LNCAP (cell line): ENCODE measurements around the gene TMOD1.

Source experiments
- CTCF ChIP-seq: fragments of 450-650 bp; IDR thresholded peaks from 2 replicates; pipeline ENCODE4 v1.5.1; 2017; ENCODE audit warnings: mild to moderate bottlenecking

The TMOD1 gene

GRCh38 chr9:97487107-97487506 lies 14.4 kb upstream of the TMOD1 start:
- peak; percentile 56 for TF ChIP-seq CTCF

- no peak for TF ChIP-seq CTCF
These were observed 13.6 kb upstream of the TMOD1 start for GRCh38 chr9:97487861-97488260.

GRCh38 chr9:97491216-97491999 lies 10.1 kb upstream of the TMOD1 start:
- TF ChIP-seq CTCF, result no peak

- TF ChIP-seq CTCF, result no peak
These were observed 1.2 kb upstream of the TMOD1 start for GRCh38 chr9:97500263-97500662.

- no peak for TF ChIP-seq CTCF
These were observed 695 bp upstream of the TMOD1 start for GRCh38 chr9:97500765-97501176.

- TF ChIP-seq CTCF, result no peak
These were observed 431 bp downstream of the TMOD1 start for GRCh38 chr9:97501972-97502221.

GRCh38 chr9:97502222-97502983 lies 937 bp downstream of the TMOD1 start:
- TF ChIP-seq CTCF, result no peak
